ENCODE measurements around the gene DOCK3. TPM values are rescaled to one million over a fixed set of nuclear protein-coding genes. Genes with fewer than 3 reads are reported as not detected.
"Not testable (repeated sequence)": the region's sequence is repeated elsewhere in the genome, so short reads cannot be mapped to it uniquely, and the experiment has no call there.

The DOCK3 gene
- total RNA-seq, 2 experiments from 2014 or later, result 2.5 to 2.6 TPM

GRCh38 chr3:50953825-50954414 is 279.2 kb downstream of the DOCK3 start:
- POLR2A ChIA-PET, result no interaction called here
- intact Hi-C loops (cut with DNase I, micrococcal nuclease), result no loop called here
- no peak for ATAC-seq

GRCh38 chr3:50961386-50961785 is 286.7 kb downstream of the DOCK3 start:
- CTCF ChIA-PET, result no interaction called here
- no peak for DNase-seq
- H3K27me3 Mint-ChIP-seq, result peaks cover 12% of the 10 kb centered on the region
- POLR2A ChIA-PET, result no interaction called here
- no peaks in the 10 kb centered on the region for H3K9me3 Mint-ChIP-seq (ENCODE audit: low read depth)
- intact Hi-C loops (cut with DNase I, micrococcal nuclease), result no loop called here
- no peak overlapping the region for H3K27ac Mint-ChIP-seq
- no peak for ATAC-seq
- H3K36me3 Mint-ChIP-seq (ENCODE audit: low read depth), result no peaks in the 10 kb centered on the region
- H3K4me1 Mint-ChIP-seq, result no peaks in the 10 kb centered on the region
- H3K4me3 Mint-ChIP-seq, result no peak overlapping the region

More at GRCh38 chr3:50953825-50954414, 279.2 kb downstream of the DOCK3 start:
- H3K4me3 Mint-ChIP-seq, result no peak overlapping the region
- H3K9me3 Mint-ChIP-seq (ENCODE audit: low read depth), result no peaks in the 10 kb centered on the region
- no peaks in the 10 kb centered on the region for H3K36me3 Mint-ChIP-seq (ENCODE audit: low read depth)
- no peak overlapping the region for H3K27ac Mint-ChIP-seq
- H3K27me3 Mint-ChIP-seq, result no peaks in the 10 kb centered on the region
- peaks cover 13% of the 10 kb centered on the region for H3K4me1 Mint-ChIP-seq
- CTCF ChIA-PET, result no interaction called here
- no peak for DNase-seq

GRCh38 chr3:50971487-50971924 is 296.8 kb downstream of the DOCK3 start:
- CTCF ChIA-PET, result interaction anchor here (0.5 to 3.3 kb wide), 27 partner anchors 10 to 504 kb away, joined by 3 to 24 read pairs (median 4); partner anchors contain the start of gene DOCK3
- no peak overlapping the region for H3K4me3 Mint-ChIP-seq
- H3K4me1 Mint-ChIP-seq, result peaks cover 19% of the 10 kb centered on the region
- no peaks in the 10 kb centered on the region for H3K36me3 Mint-ChIP-seq (ENCODE audit: low read depth)
- intact Hi-C loops (cut with DNase I, micrococcal nuclease), result loop anchor here (1.0 to 5.0 kb wide), 5 partner anchors 221 to 401 kb away; no protein-coding TSS in a partner anchor
- DNase-seq (peak; percentile 66), ATAC-seq (peak; percentile 85)
- POLR2A ChIA-PET, result interaction anchor here (0.6 kb wide), 1 partner anchor 400 kb away, joined by 4 read pairs; no protein-coding TSS in a partner anchor
- H3K9me3 Mint-ChIP-seq (ENCODE audit: low read depth), result peaks cover 3% of the 10 kb centered on the region
- no peak overlapping the region for H3K27ac Mint-ChIP-seq
- peaks cover 2% of the 10 kb centered on the region for H3K27me3 Mint-ChIP-seq

GRCh38 chr3:50972029-50972428 is 297.3 kb downstream of the DOCK3 start:
- intact Hi-C loops (cut with DNase I, micrococcal nuclease), result loop anchor here in 1 of 2 experiments (5.0 kb wide), 3 partner anchors 220 to 400 kb away; no protein-coding TSS in a partner anchor
- no peak for ATAC-seq
- CTCF ChIA-PET, result interaction anchor here (0.5 to 3.3 kb wide), 29 partner anchors 9 to 504 kb away, joined by 3 to 24 read pairs (median 4); partner anchors contain the start of gene DOCK3
- peaks cover 19% of the 10 kb centered on the region for H3K4me1 Mint-ChIP-seq
- peaks cover 3% of the 10 kb centered on the region for H3K9me3 Mint-ChIP-seq (ENCODE audit: low read depth)
- DNase-seq, result no peak
- H3K27ac Mint-ChIP-seq, result no peak overlapping the region
- no peak overlapping the region for H3K4me3 Mint-ChIP-seq
- no peaks in the 10 kb centered on the region for H3K36me3 Mint-ChIP-seq (ENCODE audit: low read depth)
- H3K27me3 Mint-ChIP-seq, result peaks cover 1% of the 10 kb centered on the region
- POLR2A ChIA-PET, result interaction anchor here (0.6 kb wide), 1 partner anchor 400 kb away, joined by 4 read pairs; no protein-coding TSS in a partner anchor

GRCh38 chr3:50978586-50978985 is 303.9 kb downstream of the DOCK3 start:
- POLR2A ChIA-PET; H3K4me1 Mint-ChIP-seq; H3K9me3 Mint-ChIP-seq (ENCODE audit: low read depth); H3K27ac Mint-ChIP-seq; H3K4me3 Mint-ChIP-seq; ATAC-seq; DNase-seq; intact Hi-C loops (cut with DNase I, micrococcal nuclease); H3K27me3 Mint-ChIP-seq; H3K36me3 Mint-ChIP-seq (ENCODE audit: low read depth): not testable (repeated sequence)
- CTCF ChIA-PET, result interaction anchor here (1.1 kb wide), 1 partner anchor 53 kb away, joined by 3 read pairs; no protein-coding TSS in a partner anchor

GRCh38 chr3:50978991-50979667 is 304.4 kb downstream of the DOCK3 start:
- Mint-ChIP-seq H3K9me3 (ENCODE audit: low read depth) (peaks cover 2% of the 10 kb centered on the region), H3K4me3 (no peak overlapping the region), H3K27me3 (no peaks in the 10 kb centered on the region), H3K27ac (no peak overlapping the region), H3K4me1 (no peaks in the 10 kb centered on the region), H3K36me3 (ENCODE audit: low read depth) (no peaks in the 10 kb centered on the region)
- ATAC-seq, result no peak
- DNase-seq, result no peak
- intact Hi-C loops (cut with DNase I, micrococcal nuclease), result no loop called here
- ChIA-PET POLR2A (no interaction called here), CTCF (interaction anchor here (1.1 kb wide), 1 partner anchor 54 kb away, joined by 3 read pairs; no protein-coding TSS in a partner anchor)

GRCh38 chr3:50982540-50983325 is 308.0 kb downstream of the DOCK3 start:
- POLR2A ChIA-PET, result no interaction called here
- Mint-ChIP-seq H3K4me1 (no peaks in the 10 kb centered on the region), H3K27ac (no peak overlapping the region), H3K9me3 (ENCODE audit: low read depth) (no peaks in the 10 kb centered on the region), H3K36me3 (ENCODE audit: low read depth) (no peaks in the 10 kb centered on the region), H3K27me3 (peaks cover 2% of the 10 kb centered on the region), H3K4me3 (no peak overlapping the region)
- no peak for ATAC-seq
- CTCF ChIA-PET, result interaction anchor here (1.0 kb wide), 1 partner anchor 11 kb away, joined by 4 read pairs; no protein-coding TSS in a partner anchor
- intact Hi-C loops (cut with DNase I, micrococcal nuclease), result no loop called here
- DNase-seq, result no peak

GRCh38 chr3:50983887-50984286 is 309.2 kb downstream of the DOCK3 start:
- no peak overlapping the region for H3K27ac Mint-ChIP-seq
- POLR2A ChIA-PET, result no interaction called here
- intact Hi-C loops (cut with DNase I, micrococcal nuclease), result no loop called here
- no peaks in the 10 kb centered on the region for H3K4me1 Mint-ChIP-seq
- no peaks in the 10 kb centered on the region for H3K36me3 Mint-ChIP-seq (ENCODE audit: low read depth)
- H3K27me3 Mint-ChIP-seq, result peaks cover 2% of the 10 kb centered on the region
- H3K9me3 Mint-ChIP-seq (ENCODE audit: low read depth), result no peaks in the 10 kb centered on the region
- DNase-seq (no peak), ATAC-seq (no peak)
- no peak overlapping the region for H3K4me3 Mint-ChIP-seq
- CTCF ChIA-PET, result interaction anchor here (0.6 to 1.0 kb wide), 2 partner anchors 12 to 248 kb away, joined by 3 to 4 read pairs; no protein-coding TSS in a partner anchor

- CTCF ChIA-PET, result interaction anchor here (1.1 to 1.9 kb wide), 2 partner anchors 14 to 39 kb away, joined by 3 to 4 read pairs; no protein-coding TSS in a partner anchor
- Mint-ChIP-seq H3K27me3 (peaks cover 2% of the 10 kb centered on the region), H3K36me3 (ENCODE audit: low read depth) (no peaks in the 10 kb centered on the region), H3K9me3 (ENCODE audit: low read depth) (peaks cover 3% of the 10 kb centered on the region), H3K4me1 (no peaks in the 10 kb centered on the region), H3K4me3 (no peak overlapping the region), H3K27ac (no peak overlapping the region)
- DNase-seq, result no peak
- no peak for ATAC-seq
- POLR2A ChIA-PET, result no interaction called here
- intact Hi-C loops (cut with DNase I, micrococcal nuclease), result no loop called here
Observed at GRCh38 chr3:50985893-50986292, 311.2 kb downstream of the DOCK3 start.

- H3K27me3 Mint-ChIP-seq, result peaks cover 2% of the 10 kb centered on the region
- ATAC-seq (no peak), DNase-seq (no peak)
- no peak overlapping the region for H3K4me3 Mint-ChIP-seq
- no peaks in the 10 kb centered on the region for H3K4me1 Mint-ChIP-seq
- ChIA-PET CTCF (interaction anchor here (1.1 to 1.9 kb wide), 2 partner anchors 15 to 40 kb away, joined by 3 to 4 read pairs; no protein-coding TSS in a partner anchor), POLR2A (no interaction called here)
- peaks cover 9% of the 10 kb centered on the region for H3K9me3 Mint-ChIP-seq (ENCODE audit: low read depth)
- no peak overlapping the region for H3K27ac Mint-ChIP-seq
- no peaks in the 10 kb centered on the region for H3K36me3 Mint-ChIP-seq (ENCODE audit: low read depth)
- intact Hi-C loops (cut with DNase I, micrococcal nuclease), result no loop called here
Observed at GRCh38 chr3:50986726-50987125, 312.0 kb downstream of the DOCK3 start.

- DNase-seq (no peak), ATAC-seq (no peak)
- ChIA-PET POLR2A (no interaction called here), CTCF (no interaction called here)
- H3K9me3 Mint-ChIP-seq (ENCODE audit: low read depth), result peaks cover 11% of the 10 kb centered on the region
- no peak overlapping the region for H3K27ac Mint-ChIP-seq
- intact Hi-C loops (cut with DNase I, micrococcal nuclease), result no loop called here
- H3K4me3 Mint-ChIP-seq, result no peak overlapping the region
- no peaks in the 10 kb centered on the region for H3K27me3 Mint-ChIP-seq
- peaks cover 2% of the 10 kb centered on the region for H3K36me3 Mint-ChIP-seq (ENCODE audit: low read depth)
- H3K4me1 Mint-ChIP-seq, result no peaks in the 10 kb centered on the region
Observed at GRCh38 chr3:50994537-50994936, 319.8 kb downstream of the DOCK3 start.
